Stimulated activated CD8-positive, alpha-beta memory T cell treated with anti-CD3 and anti-CD28 coated beads, Interleukin-4, amount 100 ng/mL, for 4 hours (primary cell): ENCODE data around the gene SPTSSA.

Experiments
- DNase-seq, 2 donors: peaks; one replicate each; pipeline ENCODE4 v3.0.0-alpha.2; 2020; ENCODE audit warnings: low read depth in 2 of 2, low spot score in 1 of 2

The SPTSSA gene

GRCh38 chr14:34472706-34473279 is 10.8 kb upstream of the SPTSSA start:
- DNase-seq = no peak

GRCh38 chr14:34470319-34470718 is 8.3 kb upstream of the SPTSSA start:
- no peak for DNase-seq

- DNase-seq = no peak
Observed at GRCh38 chr14:34466691-34467090, 4.7 kb upstream of the SPTSSA start.

- DNase-seq = no peak
Observed at GRCh38 chr14:34465069-34465859, 3.2 kb upstream of the SPTSSA start.

GRCh38 chr14:34463598-34463961 is 1.5 kb upstream of the SPTSSA start:
- no peak for DNase-seq

- no peak for DNase-seq
Observed at GRCh38 chr14:34461334-34462131, 507 bp downstream of the SPTSSA start.

GRCh38 chr14:34460841-34461240 is 1.2 kb downstream of the SPTSSA start:
- no peak for DNase-seq

GRCh38 chr14:34460295-34460694 is 1.7 kb downstream of the SPTSSA start:
- no peak for DNase-seq

GRCh38 chr14:34457186-34457585 is 4.9 kb downstream of the SPTSSA start:
- no peak for DNase-seq

- no peak for DNase-seq
Observed at GRCh38 chr14:34453226-34453625, 8.8 kb downstream of the SPTSSA start.

- DNase-seq = no peak
Observed at GRCh38 chr14:34452258-34452822, 9.7 kb downstream of the SPTSSA start.

- DNase-seq = no peak
Observed at GRCh38 chr14:34450958-34451357, 11.1 kb downstream of the SPTSSA start.

- DNase-seq = no peak
Observed at GRCh38 chr14:34450542-34450915, 11.5 kb downstream of the SPTSSA start.

GRCh38 chr14:34449819-34450541 is 12.1 kb downstream of the SPTSSA start:
- no peak for DNase-seq

GRCh38 chr14:34439090-34439489 is 22.9 kb downstream of the SPTSSA start:
- no peak for DNase-seq

GRCh38 chr14:34438438-34438837 is 23.6 kb downstream of the SPTSSA start:
- no peak for DNase-seq

- no peak for DNase-seq
Observed at GRCh38 chr14:34437729-34438080, 24.3 kb downstream of the SPTSSA start.

- no peak for DNase-seq
Observed at GRCh38 chr14:34436960-34437728, 24.9 kb downstream of the SPTSSA start.

- no peak for DNase-seq
Observed at GRCh38 chr14:34436118-34436905, 25.7 kb downstream of the SPTSSA start.

GRCh38 chr14:34433957-34434356 is 28.1 kb downstream of the SPTSSA start:
- no peak for DNase-seq
